K562 (cell line): ENCODE results near the gene CCSER2. TPM values are rescaled to one million over a fixed set of nuclear protein-coding genes. Genes with fewer than 3 reads are reported as not detected.
A peak's percentile ranks its signal among the peaks of the same experiment; 100 is the strongest.

ENCODE experiments used
- ARHGAP35 ChIP-seq: fragments of 450-650 bp; IDR thresholded peaks from 2 replicates; pipeline ENCODE4 v1.6.1; 2018; ENCODE audit not compliant: partially characterized antibody
- ASH1L ChIP-seq: fragments of 450-650 bp; IDR thresholded peaks from 2 replicates; pipeline ENCODE4 v1.6.1; 2018; ENCODE audit warnings: borderline replicate concordance, mild to moderate bottlenecking, low read depth; ENCODE audit not compliant: partially characterized antibody
- DPF2 ChIP-seq: fragments of 450-650 bp; IDR thresholded peaks from 2 replicates; pipeline ENCODE4 v1.6.1; 2016
- GATA2 ChIP-seq: sonication (generic); formaldehyde crosslinking; IDR thresholded peaks from 2 replicates; pipeline ENCODE4 v1.4.0; 2020; ENCODE audit warnings: mild to moderate bottlenecking, missing genetic modification reagents
- HDAC3 ChIP-seq: fragments of 450-650 bp; IDR thresholded peaks from 2 replicates; pipeline ENCODE4 v1.6.1; 2018; ENCODE audit warnings: borderline replicate concordance, mild to moderate bottlenecking, moderate library complexity; ENCODE audit not compliant: partially characterized antibody
- KHSRP ChIP-seq: fragments of 450-650 bp; IDR thresholded peaks from 2 replicates; pipeline ENCODE4 v1.6.1; 2017
- KLF10 ChIP-seq: fragments of 250-450 bp; sonication (Bioruptor Pico); IDR thresholded peaks from 2 replicates; pipeline ENCODE4 v1.6.1; 2021; ENCODE audit warnings: matching md5 sums
- MCM5 ChIP-seq: fragments of 450-650 bp; IDR thresholded peaks from 2 replicates; pipeline ENCODE4 v1.6.1; 2016; ENCODE audit warnings: low read depth
- NCOA1 ChIP-seq: fragments of 450-650 bp; IDR thresholded peaks from 2 replicates; pipeline ENCODE4 v1.6.1; 2016; ENCODE audit warnings: low read depth
- POLR2B ChIP-seq: fragments of 450-650 bp; IDR thresholded peaks from 2 replicates; pipeline ENCODE4 v1.6.1; 2018; ENCODE audit warnings: low read depth; ENCODE audit not compliant: partially characterized antibody
- POLR2H ChIP-seq: IDR thresholded peaks from 2 replicates; pipeline ENCODE4 v1.6.1; 2016; ENCODE audit warnings: missing genetic modification characterization, low read depth, mild to moderate bottlenecking, control low read depth, missing compliant biosample characterization, moderate library complexity
- POLR3G ChIP-seq: IDR thresholded peaks from 2 replicates; pipeline ENCODE4 v1.6.1; 2011; ENCODE audit not compliant: insufficient read length, insufficient replicate concordance; ENCODE audit errors: extremely low read depth
- SAP30 ChIP-seq: fragments of 200-600 bp; sonication (generic); IDR thresholded peaks from 2 replicates; pipeline ENCODE4 v1.6.1; 2012; ENCODE audit warnings: borderline replicate concordance, low read depth, mild to moderate bottlenecking, moderate library complexity, low read length, control low read depth, inconsistent platforms; ENCODE audit not compliant: insufficient read depth, poor library complexity, severe bottlenecking
- SMARCC2 ChIP-seq: fragments of 450-650 bp; IDR thresholded peaks from 2 replicates; pipeline ENCODE4 v1.6.1; 2017; ENCODE audit warnings: antibody characterized with exemption, moderate library complexity, mild to moderate bottlenecking, low read depth
- SRF ChIP-seq, 2 experiments: fragments of 250-450, 450-650 bp in 1 of 2; sonication (Bioruptor Pico) in 1 of 2; sonication (generic) in 1 of 2; formaldehyde crosslinking; IDR thresholded peaks; 2 replicates each; pipeline versions ENCODE4 v1.5.0 to v1.5.1; 2020 to 2022; ENCODE audit warnings: mild to moderate bottlenecking in 1 of 2, missing genetic modification reagents in 1 of 2
- ZFP36 ChIP-seq: fragments of 150-350 bp; IDR thresholded peaks from 2 replicates; pipeline ENCODE4 v1.6.1; 2018; ENCODE audit warnings: low read length, low read depth; ENCODE audit not compliant: partially characterized antibody
- ZNF197 ChIP-seq: fragments of 200-800 bp; sonication (Bioruptor generic); IDR thresholded peaks from 2 replicates; pipeline ENCODE4 v1.6.1; 2016; ENCODE audit warnings: low read depth, missing genetic modification characterization, missing compliant biosample characterization
- polyA plus RNA-seq, 8 experiments: library from polyadenylated mRNA; depleted of rRNA in 4 of 8; stranded (reverse) in 5 of 8; unstranded in 3 of 8; fragments of >200 nt; fragmentation: Nextera tagmentation in 2 of 8; fragmentation: Illumina TruSeq in 1 of 8; extraction: Ambion mirVana in 2 of 8; extraction: Trizol in 1 of 8; gene quantifications; 2 replicates each; pipeline versions ENCODE4 v1.2.1 to v1.2.3, GENCODE V29; 2011 to 2014; ENCODE audit warnings: inconsistent platforms in 1 of 8, missing spikeins in 1 of 8
- total RNA-seq, 7 experiments: library from RNA; depleted of rRNA in 6 of 7; stranded (reverse); fragments of >200 nt in 6 of 7; fragmentation: Illumina TruSeq in 2 of 7; extraction: Trizol in 2 of 7; gene quantifications; 2 replicates each; pipeline versions ENCODE4 v1.2.1 to v1.2.3, GENCODE V29; 2011 to 2021; ENCODE audit warnings: low replicate concordance in 1 of 7
- TF ChIP-seq, protein P1 (sequence below): sonication (generic); formaldehyde crosslinking; IDR thresholded peaks from 2 replicates; pipeline ENCODE4 v1.8.0; 2022; ENCODE audit warnings: mild to moderate bottlenecking, missing genetic modification reagents, borderline replicate concordance
- TF ChIP-seq, protein P2 (sequence below): fragments of 450-650 bp; IDR thresholded peaks from 2 replicates; pipeline ENCODE4 v1.7.1; 2018; ENCODE audit warnings: mild to moderate bottlenecking, low read depth; ENCODE audit not compliant: partially characterized antibody
- TF ChIP-seq, protein P3 (sequence below), 2 experiments: fragments of 250-450 bp in 1 of 2; fragments of 450-650 bp in 1 of 2; sonication (Bioruptor Pico) in 1 of 2; IDR thresholded peaks; 2 replicates each; pipeline versions ENCODE4 v1.6.1 to v1.8.0; 2016 to 2021; ENCODE audit warnings: mild to moderate bottlenecking in 2 of 2, moderate library complexity in 2 of 2, missing compliant biosample characterization in 1 of 2, missing genetic modification characterization in 1 of 2
- TF ChIP-seq, protein P4 (sequence below): IDR thresholded peaks from 2 replicates; pipeline ENCODE4 v1.6.1; 2012; ENCODE audit warnings: low read depth, low read length, improper control_type of control experiment, borderline replicate concordance

The CCSER2 gene
- total and polyA plus RNA-seq, 9 of the 15 experiments (the other 6 are each of a cell fraction or from before 2014, with no cell fraction given): 2.7 to 15.1 (median 9.7) TPM

DNA sequence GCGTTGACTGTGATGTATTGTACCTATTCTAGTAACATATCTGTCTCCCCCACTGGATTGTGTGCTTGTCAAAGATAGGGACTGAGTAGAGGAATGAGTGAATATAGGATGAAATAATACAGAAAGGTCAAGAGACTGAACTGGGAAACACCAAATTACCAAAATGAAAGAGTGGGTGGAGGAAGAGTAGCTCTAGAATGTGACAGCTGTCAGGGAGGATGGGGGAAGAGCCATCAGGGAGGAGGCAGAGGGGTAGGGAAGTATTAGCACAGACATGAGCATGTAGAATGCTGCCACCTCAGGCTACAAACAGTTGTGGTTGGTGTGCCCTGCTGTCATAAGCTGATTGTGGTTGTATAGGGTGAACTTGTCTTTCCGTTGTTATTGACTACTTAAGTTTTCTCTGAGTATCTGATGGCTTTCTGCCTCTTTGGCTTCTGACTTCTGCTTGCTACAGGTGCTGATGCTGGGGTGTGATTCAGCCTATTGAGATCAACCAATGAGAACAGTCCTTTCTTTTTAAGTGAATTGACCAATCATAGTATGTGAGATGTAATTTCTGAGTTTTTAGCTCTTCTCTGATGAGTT, 5.6 kb downstream of the CCSER2 start (continued):
- no peak for TF ChIP-seq POLR2B
- TF ChIP-seq GATA2: peak; percentile 51; the same call in 1 of the 2 replicates
- no peak for TF ChIP-seq SRF (CRISPR knock-in tag; IDR thresholded peaks at IDR 0.05)
- TF ChIP-seq, protein P1, sequence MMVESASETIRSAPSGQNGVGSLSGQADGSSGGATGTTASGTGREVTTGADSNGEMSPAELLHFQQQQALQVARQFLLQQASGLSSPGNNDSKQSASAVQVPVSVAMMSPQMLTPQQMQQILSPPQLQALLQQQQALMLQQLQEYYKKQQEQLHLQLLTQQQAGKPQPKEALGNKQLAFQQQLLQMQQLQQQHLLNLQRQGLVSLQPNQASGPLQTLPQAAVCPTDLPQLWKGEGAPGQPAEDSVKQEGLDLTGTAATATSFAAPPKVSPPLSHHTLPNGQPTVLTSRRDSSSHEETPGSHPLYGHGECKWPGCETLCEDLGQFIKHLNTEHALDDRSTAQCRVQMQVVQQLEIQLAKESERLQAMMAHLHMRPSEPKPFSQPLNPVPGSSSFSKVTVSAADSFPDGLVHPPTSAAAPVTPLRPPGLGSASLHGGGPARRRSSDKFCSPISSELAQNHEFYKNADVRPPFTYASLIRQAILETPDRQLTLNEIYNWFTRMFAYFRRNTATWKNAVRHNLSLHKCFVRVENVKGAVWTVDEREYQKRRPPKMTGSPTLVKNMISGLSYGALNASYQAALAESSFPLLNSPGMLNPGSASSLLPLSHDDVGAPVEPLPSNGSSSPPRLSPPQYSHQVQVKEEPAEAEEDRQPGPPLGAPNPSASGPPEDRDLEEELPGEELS: no peak
- TF ChIP-seq POLR3G: no peak
- no peak for TF ChIP-seq ZNF197
- no peak for TF ChIP-seq HDAC3
- TF ChIP-seq, protein P2, sequence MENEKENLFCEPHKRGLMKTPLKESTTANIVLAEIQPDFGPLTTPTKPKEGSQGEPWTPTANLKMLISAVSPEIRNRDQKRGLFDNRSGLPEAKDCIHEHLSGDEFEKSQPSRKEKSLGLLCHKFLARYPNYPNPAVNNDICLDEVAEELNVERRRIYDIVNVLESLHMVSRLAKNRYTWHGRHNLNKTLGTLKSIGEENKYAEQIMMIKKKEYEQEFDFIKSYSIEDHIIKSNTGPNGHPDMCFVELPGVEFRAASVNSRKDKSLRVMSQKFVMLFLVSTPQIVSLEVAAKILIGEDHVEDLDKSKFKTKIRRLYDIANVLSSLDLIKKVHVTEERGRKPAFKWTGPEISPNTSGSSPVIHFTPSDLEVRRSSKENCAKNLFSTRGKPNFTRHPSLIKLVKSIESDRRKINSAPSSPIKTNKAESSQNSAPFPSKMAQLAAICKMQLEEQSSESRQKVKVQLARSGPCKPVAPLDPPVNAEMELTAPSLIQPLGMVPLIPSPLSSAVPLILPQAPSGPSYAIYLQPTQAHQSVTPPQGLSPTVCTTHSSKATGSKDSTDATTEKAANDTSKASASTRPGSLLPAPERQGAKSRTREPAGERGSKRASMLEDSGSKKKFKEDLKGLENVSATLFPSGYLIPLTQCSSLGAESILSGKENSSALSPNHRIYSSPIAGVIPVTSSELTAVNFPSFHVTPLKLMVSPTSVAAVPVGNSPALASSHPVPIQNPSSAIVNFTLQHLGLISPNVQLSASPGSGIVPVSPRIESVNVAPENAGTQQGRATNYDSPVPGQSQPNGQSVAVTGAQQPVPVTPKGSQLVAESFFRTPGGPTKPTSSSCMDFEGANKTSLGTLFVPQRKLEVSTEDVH: no peak
- no peak for TF ChIP-seq NCOA1
- no peak for TF ChIP-seq KLF10 (CRISPR knock-in tag)
- TF ChIP-seq ASH1L: no peak
- no peak for TF ChIP-seq SMARCC2
- peak; percentile 59 for TF ChIP-seq ARHGAP35
- no peak for TF ChIP-seq POLR2H (tag)
- TF ChIP-seq, protein P3, sequence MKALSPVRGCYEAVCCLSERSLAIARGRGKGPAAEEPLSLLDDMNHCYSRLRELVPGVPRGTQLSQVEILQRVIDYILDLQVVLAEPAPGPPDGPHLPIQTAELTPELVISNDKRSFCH (CRISPR knock-in tag; IDR thresholded peaks at IDR 0.05): no peak
- TF ChIP-seq, protein P3 (tag; IDR thresholded peaks at IDR 0.05): peak; percentile 47; the same call in 1 of the 2 replicates
- TF ChIP-seq ZFP36: no peak
- TF ChIP-seq MCM5: no peak
- TF ChIP-seq DPF2: peak; percentile 31; the same call in 1 of the 2 replicates
- no peak for TF ChIP-seq SAP30
- TF ChIP-seq KHSRP: no peak
- TF ChIP-seq, protein P4, sequence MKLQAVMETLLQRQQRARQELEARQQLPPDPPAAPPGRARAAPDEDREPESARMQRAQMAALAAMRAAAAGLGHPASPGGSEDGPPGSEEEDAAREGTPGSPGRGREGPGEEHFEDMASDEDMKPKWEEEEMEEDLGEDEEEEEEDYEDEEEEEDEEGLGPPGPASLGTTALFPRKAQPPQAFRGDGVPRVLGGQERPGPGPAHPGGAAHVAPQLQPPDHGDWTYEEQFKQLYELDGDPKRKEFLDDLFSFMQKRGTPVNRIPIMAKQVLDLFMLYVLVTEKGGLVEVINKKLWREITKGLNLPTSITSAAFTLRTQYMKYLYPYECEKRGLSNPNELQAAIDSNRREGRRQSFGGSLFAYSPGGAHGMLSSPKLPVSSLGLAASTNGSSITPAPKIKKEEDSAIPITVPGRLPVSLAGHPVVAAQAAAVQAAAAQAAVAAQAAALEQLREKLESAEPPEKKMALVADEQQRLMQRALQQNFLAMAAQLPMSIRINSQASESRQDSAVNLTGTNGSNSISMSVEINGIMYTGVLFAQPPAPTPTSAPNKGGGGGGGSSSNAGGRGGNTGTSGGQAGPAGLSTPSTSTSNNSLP: no peak
